SU-DHL-6 (cell line): ENCODE data around the gene NRP1.

Experiments
- H2AFZ ChIP-seq: fragments of 200-600 bp; sonication (generic); 2 replicates; pipeline ENCODE4 v1.6.1; 2014; ENCODE audit warnings: low read depth, mild to moderate bottlenecking, moderate library complexity, mixed read lengths, antibody characterized with exemption, low read length; ENCODE audit not compliant: severe bottlenecking
- H3F3A ChIP-seq: fragments of 200-600 bp; shearing (Covaris generic); 2 replicates; pipeline ENCODE4 v1.6.0; 2016; ENCODE audit warnings: antibody characterized with exemption, mild to moderate bottlenecking; ENCODE audit not compliant: insufficient read depth
- H3K27ac ChIP-seq: fragments of 200-600 bp; sonication (generic); 2 replicates; pipeline ENCODE4 v1.5.1; 2016; ENCODE audit warnings: low read depth, mild to moderate bottlenecking, low read length, moderate library complexity, mixed read lengths
- H3K27me3 ChIP-seq: fragments of 200-600 bp; sonication (generic), shearing (Covaris generic); 2 replicates; pipeline ENCODE4 v1.6.0; 2014; ENCODE audit warnings: mild to moderate bottlenecking, low read length
- H3K36me3 ChIP-seq: fragments of 200-600 bp; sonication (generic); 2 replicates; pipeline ENCODE4 v1.6.1; 2014; ENCODE audit warnings: mild to moderate bottlenecking, low read length, mixed read lengths
- H3K4me2 ChIP-seq: fragments of 300-600, 200-600 bp; shearing (Covaris generic), sonication (generic); 2 replicates; pipeline ENCODE4 v1.6.0; 2014; ENCODE audit warnings: low read length, low read depth, mild to moderate bottlenecking; ENCODE audit not compliant: poor library complexity, severe bottlenecking
- H3K4me3 ChIP-seq: fragments of 200-600 bp; sonication (generic); 2 replicates; pipeline ENCODE4 v1.5.1; 2014; ENCODE audit warnings: antibody characterized with exemption, low read length, mild to moderate bottlenecking, mixed read lengths; ENCODE audit not compliant: insufficient read depth, poor library complexity, severe bottlenecking
- H3K79me2 ChIP-seq: fragments of 200-600 bp; sonication (generic); 2 replicates; pipeline ENCODE4 v1.6.1; 2014; ENCODE audit warnings: mild to moderate bottlenecking, low read length, moderate library complexity; ENCODE audit not compliant: insufficient read depth
- H3K9ac ChIP-seq: fragments of 200-600 bp; sonication (generic); 2 replicates; pipeline ENCODE4 v1.7.0; 2014; ENCODE audit warnings: mild to moderate bottlenecking, low read length
- H3K9me2 ChIP-seq: fragments of 200-600 bp; sonication (generic); replicated peaks from 2 replicates; pipeline ENCODE4 v1.6.1; 2014; ENCODE audit warnings: low read length; ENCODE audit not compliant: insufficient read depth
- H3K9me3 ChIP-seq: fragments of 200-600 bp; sonication (generic); 2 replicates; pipeline ENCODE4 v1.6.1; 2014; ENCODE audit warnings: low read length, mixed read lengths; ENCODE audit not compliant: insufficient read depth
- H4K20me1 ChIP-seq: fragments of 200-600 bp; sonication (generic); 2 replicates; pipeline ENCODE4 v1.6.1; 2014; ENCODE audit warnings: low read depth, mild to moderate bottlenecking, antibody characterized with exemption, low read length, moderate library complexity, mixed read lengths
- EZH2phosphoT487 ChIP-seq: fragments of 200-600 bp; sonication (generic), shearing (Covaris generic); conservative IDR thresholded peaks from 2 replicates; pipeline ENCODE4 v1.6.1; 2018; ENCODE audit warnings: mild to moderate bottlenecking, antibody characterized with exemption, low read length, moderate library complexity, mixed read lengths
- TF ChIP-seq, protein P1 (sequence below): fragments of 200-600 bp; sonication (generic); IDR thresholded peaks from one replicate; pipeline ENCODE4 v1.5.1; 2017; ENCODE audit warnings: antibody characterized with exemption, mild to moderate bottlenecking, low read length, moderate library complexity; ENCODE audit not compliant: insufficient read depth, poor library complexity, severe bottlenecking

The NRP1 gene

DNA sequence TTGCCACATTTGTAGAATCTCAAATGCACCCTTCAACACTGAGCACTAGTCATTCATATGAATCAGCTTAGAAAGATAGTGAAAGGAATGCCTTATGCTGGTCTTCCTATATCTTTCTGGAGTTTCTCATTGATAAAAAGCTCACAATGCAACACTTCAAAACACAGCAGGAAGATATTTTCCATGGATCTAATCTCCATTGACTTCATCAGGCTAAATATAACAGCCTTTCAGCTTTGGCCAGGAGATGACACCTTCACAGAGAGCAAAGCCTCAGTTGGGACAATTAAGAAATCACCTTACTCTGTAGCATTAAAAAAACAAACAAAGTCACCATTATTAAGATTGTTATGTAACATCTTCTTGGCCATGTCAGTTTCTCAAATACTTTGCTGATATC is 6.7 kb downstream of the NRP1 start:
- Histone ChIP-seq H3K27me3 (no peaks in the 10 kb centered on the region), H3K9me2 (no peaks in the 10 kb centered on the region), H3K36me3 (no peaks in the 10 kb centered on the region), H3K4me3 (no peak overlapping the region), H3K4me2 (no peak overlapping the region), H4K20me1 (no peaks in the 10 kb centered on the region), H3K79me2 (no peaks in the 10 kb centered on the region), H2AFZ (no peak overlapping the region), H3K9me3 (no peaks in the 10 kb centered on the region), H3K27ac (no peak overlapping the region), H3F3A (no peaks in the 10 kb centered on the region), H3K9ac (no peak overlapping the region)
- no peak for TF ChIP-seq EZH2phosphoT487
- TF ChIP-seq, protein P1, sequence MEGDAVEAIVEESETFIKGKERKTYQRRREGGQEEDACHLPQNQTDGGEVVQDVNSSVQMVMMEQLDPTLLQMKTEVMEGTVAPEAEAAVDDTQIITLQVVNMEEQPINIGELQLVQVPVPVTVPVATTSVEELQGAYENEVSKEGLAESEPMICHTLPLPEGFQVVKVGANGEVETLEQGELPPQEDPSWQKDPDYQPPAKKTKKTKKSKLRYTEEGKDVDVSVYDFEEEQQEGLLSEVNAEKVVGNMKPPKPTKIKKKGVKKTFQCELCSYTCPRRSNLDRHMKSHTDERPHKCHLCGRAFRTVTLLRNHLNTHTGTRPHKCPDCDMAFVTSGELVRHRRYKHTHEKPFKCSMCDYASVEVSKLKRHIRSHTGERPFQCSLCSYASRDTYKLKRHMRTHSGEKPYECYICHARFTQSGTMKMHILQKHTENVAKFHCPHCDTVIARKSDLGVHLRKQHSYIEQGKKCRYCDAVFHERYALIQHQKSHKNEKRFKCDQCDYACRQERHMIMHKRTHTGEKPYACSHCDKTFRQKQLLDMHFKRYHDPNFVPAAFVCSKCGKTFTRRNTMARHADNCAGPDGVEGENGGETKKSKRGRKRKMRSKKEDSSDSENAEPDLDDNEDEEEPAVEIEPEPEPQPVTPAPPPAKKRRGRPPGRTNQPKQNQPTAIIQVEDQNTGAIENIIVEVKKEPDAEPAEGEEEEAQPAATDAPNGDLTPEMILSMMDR = no peak

DNA sequence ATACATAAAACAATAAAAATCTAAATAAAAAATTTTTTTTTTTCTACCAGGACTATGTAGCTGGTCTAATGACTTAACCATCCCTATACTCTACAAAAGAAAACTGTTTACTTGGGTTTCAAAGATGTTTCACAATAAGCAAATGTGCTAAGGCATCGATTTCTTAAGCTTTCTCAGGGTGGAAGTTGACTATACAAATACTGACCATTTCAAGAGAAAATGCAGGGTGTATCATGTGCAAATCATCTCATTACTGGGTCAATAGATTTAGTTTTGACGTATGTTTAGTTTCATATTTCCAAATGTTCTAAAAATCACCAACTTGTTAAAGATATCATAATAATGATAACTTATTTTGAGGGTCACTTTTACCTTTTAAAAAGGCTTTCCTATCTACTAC is 7.5 kb downstream of the NRP1 start:
- Histone ChIP-seq H3K4me3 (no peak overlapping the region), H3K27me3 (no peaks in the 10 kb centered on the region), H2AFZ (no peak overlapping the region), H3K27ac (no peak overlapping the region), H4K20me1 (no peaks in the 10 kb centered on the region), H3K9me3 (no peaks in the 10 kb centered on the region), H3F3A (no peaks in the 10 kb centered on the region), H3K79me2 (no peaks in the 10 kb centered on the region), H3K36me3 (no peaks in the 10 kb centered on the region), H3K9me2 (no peaks in the 10 kb centered on the region), H3K9ac (no peak overlapping the region), H3K4me2 (no peak overlapping the region)
- TF ChIP-seq, protein P1 = no peak
- no peak for TF ChIP-seq EZH2phosphoT487

DNA sequence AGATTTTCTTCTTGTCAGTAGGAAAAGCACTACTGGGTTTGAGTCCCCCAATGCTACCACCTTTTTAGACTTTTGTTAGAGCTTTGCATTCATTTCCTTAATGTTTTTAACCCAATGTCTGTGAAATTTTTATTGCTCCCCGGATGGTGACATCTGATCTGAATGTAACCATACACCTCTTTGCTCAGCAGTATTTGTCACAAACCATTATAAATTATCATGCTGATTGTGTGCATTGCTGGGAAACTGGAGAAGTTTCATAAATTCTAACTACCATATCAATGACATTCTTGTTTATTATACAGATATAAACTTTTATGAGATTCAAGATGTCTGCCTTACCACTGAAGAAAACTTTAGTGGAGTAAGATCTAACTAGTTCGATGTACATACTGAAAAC is 8.5 kb downstream of the NRP1 start:
- no peak for TF ChIP-seq EZH2phosphoT487
- TF ChIP-seq, protein P1 = no peak
- Histone ChIP-seq H3K9me2 (no peaks in the 10 kb centered on the region), H3K4me3 (no peak overlapping the region), H3K27ac (no peak overlapping the region), H3K27me3 (no peaks in the 10 kb centered on the region), H3K9ac (no peak overlapping the region), H3F3A (no peaks in the 10 kb centered on the region), H4K20me1 (no peaks in the 10 kb centered on the region), H3K36me3 (no peaks in the 10 kb centered on the region), H3K79me2 (no peaks in the 10 kb centered on the region), H2AFZ (no peak overlapping the region), H3K4me2 (no peak overlapping the region), H3K9me3 (no peaks in the 10 kb centered on the region)

DNA sequence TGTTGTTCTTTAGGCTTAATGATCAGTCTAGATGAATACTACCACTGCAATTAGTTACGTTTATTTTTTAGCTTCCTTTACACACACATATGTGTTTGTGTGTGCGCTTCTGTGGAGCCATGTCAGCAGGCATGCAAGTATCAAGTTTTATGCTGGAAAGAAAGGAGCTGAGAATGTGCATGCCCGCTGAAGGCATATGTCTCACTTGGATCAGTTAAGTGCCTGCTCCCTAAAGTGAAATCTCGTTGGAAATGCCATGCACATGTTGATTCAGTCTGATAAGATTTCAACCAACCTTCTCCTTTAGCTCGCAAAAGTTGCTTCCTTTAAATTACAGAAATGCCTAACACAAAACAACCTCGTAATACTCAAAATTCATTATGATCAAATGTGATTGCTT is 10.7 kb downstream of the NRP1 start:
- H2AFZ ChIP-seq = no peak overlapping the region
- H3K4me3 ChIP-seq = no peak overlapping the region
- H3K36me3 ChIP-seq = no peaks in the 10 kb centered on the region
- H3K9me2 ChIP-seq = no peaks in the 10 kb centered on the region
- no peaks in the 10 kb centered on the region for H3K79me2 ChIP-seq
- no peaks in the 10 kb centered on the region for H3K27me3 ChIP-seq
- H3K9me3 ChIP-seq = no peaks in the 10 kb centered on the region
- TF ChIP-seq EZH2phosphoT487 = no peak
- TF ChIP-seq, protein P1 = no peak
- no peak overlapping the region for H3K4me2 ChIP-seq
- no peaks in the 10 kb centered on the region for H3F3A ChIP-seq
- H3K27ac ChIP-seq = no peak overlapping the region
- no peaks in the 10 kb centered on the region for H4K20me1 ChIP-seq
- H3K9ac ChIP-seq = no peak overlapping the region
